ENCODE measurements around the gene ZNF579. TPM values are rescaled to one million over a fixed set of nuclear protein-coding genes. Genes with fewer than 3 reads are reported as not detected.

The ZNF579 gene, protein sequence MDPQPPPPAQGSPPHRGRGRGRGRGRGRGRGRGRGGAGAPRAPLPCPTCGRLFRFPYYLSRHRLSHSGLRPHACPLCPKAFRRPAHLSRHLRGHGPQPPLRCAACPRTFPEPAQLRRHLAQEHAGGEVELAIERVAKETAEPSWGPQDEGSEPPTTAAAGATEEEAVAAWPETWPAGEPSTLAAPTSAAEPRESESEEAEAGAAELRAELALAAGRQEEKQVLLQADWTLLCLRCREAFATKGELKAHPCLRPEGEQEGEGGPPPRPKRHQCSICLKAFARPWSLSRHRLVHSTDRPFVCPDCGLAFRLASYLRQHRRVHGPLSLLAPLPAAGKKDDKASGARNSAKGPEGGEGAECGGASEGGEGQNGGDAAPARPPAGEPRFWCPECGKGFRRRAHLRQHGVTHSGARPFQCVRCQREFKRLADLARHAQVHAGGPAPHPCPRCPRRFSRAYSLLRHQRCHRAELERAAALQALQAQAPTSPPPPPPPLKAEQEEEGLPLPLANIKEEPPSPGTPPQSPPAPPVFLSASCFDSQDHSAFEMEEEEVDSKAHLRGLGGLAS
- 7.2 and 7.6 TPM in 2 replicates for total RNA-seq

DNA sequence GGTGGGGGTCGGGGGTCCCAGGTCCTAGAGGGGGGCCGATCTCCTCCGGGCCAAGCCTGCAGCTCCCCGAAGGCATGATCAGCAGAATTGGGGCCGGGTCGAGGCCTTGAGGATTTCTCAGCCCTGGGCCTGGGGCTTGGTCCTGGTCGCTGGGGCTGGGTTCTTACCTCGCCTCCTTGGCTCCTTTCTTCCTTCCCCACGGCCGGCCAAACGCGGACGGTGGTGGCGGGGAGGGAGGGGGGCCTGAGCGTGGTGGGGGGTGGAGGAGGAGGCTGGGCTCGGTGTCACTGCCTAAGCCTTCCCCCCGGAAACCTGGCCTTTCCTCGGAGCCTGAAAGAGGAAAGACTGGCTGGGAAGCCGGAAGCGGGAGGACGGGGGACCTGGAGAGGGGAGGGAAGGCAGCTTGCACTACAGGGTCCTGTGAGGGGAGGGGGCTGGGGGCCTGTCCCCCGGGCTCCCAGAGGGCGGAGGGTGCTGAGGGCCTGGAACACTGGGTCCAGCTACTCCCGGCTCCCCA is at the start of gene ZNF579:
ZNF579 (minus strand) TSS at position 221 of the 517 bp plus-strand sequence. CDS start 1,209 bp downstream, outside the sequence.

DNA sequence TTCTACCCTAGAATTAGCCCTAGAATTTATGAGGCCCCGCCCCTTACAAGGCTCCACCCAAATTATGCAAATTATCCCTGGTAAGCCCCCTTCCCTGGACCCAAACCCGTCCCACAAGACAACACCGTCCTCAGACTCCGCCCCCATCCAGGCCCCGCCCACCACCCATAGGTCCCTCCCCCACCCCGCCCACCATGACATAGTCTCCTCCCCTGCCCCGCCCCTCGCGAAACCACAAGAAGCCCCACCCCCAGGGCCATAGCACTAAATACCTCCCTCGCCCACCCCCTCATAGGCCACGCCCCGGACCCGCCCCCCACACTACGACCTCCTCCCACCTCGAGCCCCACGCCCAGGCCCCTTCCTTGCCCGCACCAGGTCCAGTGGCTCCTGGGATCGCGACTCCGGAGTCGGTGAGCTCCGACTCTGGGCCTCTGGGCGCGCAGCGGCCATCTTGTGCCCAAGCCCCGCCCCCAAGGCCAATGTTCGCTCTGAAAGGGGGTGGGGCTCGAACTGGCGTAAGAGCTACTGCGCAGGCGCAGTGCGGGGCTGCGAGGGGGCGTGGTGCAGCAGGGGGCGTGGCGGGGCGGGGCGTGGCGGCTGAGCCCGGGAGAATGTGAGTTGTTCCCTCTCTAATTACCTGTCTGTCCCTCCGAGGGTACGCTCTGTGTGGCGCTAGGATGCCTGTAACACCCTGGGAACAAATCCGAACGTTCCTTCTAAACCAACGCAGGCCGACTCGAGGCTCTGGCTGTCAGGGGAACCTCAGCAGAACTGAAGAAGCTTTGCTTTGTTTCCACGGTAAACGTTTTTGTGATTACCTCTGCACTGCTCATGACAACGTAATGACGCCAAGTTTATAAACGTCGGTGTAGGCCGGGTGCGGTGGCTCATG is 43.7 kb upstream of the ZNF579 start, which contains the start of gene ZNF784:
ZNF784 (minus strand) TSS at position 458 of the 895 bp plus-strand sequence; CDS start at position 453, 5 bp downstream.

DNA sequence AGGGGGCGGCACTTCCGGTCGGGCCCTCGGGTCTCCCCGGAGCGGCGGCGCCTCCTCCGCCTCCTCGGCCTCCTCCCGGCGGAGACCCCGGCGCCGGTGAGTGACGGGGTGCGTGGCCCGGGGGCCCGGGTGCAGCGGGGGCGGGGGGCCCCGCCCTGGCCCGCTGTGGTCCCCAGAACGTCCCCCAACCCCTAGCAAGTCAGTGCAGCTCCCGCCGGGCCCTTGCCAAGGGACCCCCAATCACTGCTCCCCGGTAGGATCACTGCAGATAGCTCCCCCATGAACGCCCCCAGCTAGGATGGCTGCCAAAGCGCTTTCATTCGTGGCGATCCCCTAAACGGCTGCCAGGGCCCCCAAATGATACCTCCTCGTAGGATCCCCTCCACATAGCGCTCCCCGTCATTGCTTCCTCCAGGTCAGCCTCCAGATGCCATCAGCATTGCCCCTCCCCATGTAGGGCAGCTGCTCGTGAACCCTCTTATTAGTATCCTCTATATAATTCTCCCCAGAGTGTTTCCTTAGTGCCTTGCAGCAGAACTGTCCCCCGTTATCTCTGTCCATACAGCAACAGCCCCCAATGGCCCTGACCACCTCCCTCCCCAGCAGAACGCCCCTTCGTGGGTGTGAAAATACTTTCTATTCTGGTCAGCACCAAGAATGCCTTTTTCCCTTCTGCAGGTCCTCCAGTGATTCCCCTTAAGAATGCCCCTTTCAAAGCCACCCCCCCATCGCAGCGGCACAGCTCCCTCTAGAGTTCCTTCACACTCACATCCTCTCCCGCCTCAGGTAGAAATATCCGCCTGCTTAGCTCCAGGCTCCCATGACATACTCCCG is 25.2 kb upstream of the ZNF579 start, which contains the start of gene ZNF865:
ZNF865 (plus strand) TSS at position 11 of the 834 bp plus-strand sequence. CDS start 7,972 bp downstream, outside the sequence.

DNA sequence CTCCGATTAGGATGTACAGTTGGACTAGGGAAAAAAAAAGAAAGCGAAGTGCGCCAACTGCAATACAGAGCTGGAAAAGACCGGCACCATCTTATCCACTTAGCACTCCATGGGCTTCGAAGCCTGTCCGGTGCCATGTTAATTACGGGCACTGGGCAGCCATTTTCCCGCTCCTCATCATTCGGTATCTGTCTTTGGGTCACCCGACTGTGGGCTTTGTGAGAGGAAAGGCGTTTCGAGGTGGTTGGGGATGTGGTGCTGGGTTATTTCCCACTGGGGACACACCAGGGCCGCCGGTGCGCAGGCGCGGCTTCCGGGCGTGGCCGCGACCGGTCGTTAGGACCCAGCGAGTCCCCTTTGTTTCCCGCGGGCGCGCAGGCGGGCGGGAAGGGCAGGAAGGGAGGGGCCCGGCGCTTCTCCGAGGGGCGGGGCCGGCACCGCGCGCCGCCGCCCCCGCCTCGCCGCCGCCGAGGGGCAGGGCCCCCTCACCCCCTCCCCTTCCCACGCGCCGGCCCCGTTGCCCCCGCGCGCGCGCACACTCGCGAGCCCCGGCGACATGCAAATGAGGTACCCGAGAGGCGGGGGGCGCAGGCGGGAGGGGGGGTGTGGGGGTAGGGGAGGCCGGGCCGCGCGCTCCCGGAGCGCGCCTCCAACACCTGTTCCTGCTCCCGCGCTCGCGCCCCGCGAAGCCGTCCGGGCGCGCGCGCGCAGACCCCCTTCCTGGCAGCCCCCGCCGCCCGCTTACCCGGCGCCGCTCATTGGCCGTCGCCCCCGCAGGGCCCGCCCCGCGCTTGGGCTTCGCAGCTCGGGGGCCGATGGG is 19.4 kb upstream of the ZNF579 start, which contains the start of gene ZNF524:
ZNF524 (plus strand) TSS at position 447 of the 820 bp plus-strand sequence. CDS start 1,825 bp downstream, outside the sequence.

DNA sequence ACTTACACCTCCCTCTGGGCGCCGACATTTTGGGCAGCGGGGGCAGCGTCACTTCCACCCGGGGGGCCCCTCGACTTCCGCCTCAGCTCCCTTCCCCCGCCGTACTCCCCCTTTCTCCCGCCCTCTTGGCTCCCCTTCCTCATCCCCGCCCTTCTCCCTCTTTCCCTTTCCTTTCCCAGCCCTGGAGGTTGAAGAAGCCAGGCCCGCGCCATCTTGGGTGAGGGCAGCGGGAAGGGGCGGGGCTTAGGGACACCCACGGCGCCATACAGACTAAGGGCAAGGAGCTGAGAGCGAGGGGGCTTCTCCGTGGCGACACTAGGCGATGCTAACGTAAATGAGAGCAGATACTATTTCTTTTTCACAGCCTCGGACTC is 18.8 kb upstream of the ZNF579 start, which contains the start of gene FIZ1:
FIZ1 (minus strand) TSS at position 50 of the 374 bp plus-strand sequence. CDS start 1,652 bp downstream, outside the sequence.

DNA sequence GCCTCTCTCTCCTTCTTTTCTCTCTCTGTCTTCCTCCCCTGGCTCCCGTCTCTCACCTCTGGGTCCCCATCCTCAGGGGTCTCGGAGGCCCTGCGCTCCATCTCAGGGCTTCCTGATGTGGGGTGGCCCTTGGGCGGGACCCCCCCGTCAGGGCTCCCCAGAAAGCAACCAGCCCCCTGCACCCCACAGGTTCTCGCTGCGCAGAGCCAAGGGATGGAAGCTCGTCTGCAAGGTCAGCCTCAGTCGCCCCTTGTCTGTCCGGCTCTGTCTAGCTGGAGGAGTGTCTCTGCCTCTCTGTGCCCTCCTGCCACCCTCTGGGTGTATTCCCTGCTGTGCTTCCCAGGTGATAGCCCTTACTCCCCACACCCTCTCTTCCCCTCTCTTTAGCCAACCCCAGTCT is 35.2 kb downstream of the ZNF579 start, which contains the start of gene SBK3:
SBK3 (minus strand) TSS at position 101 of the 400 bp plus-strand sequence; CDS start at position 101, 0 bp downstream.

DNA sequence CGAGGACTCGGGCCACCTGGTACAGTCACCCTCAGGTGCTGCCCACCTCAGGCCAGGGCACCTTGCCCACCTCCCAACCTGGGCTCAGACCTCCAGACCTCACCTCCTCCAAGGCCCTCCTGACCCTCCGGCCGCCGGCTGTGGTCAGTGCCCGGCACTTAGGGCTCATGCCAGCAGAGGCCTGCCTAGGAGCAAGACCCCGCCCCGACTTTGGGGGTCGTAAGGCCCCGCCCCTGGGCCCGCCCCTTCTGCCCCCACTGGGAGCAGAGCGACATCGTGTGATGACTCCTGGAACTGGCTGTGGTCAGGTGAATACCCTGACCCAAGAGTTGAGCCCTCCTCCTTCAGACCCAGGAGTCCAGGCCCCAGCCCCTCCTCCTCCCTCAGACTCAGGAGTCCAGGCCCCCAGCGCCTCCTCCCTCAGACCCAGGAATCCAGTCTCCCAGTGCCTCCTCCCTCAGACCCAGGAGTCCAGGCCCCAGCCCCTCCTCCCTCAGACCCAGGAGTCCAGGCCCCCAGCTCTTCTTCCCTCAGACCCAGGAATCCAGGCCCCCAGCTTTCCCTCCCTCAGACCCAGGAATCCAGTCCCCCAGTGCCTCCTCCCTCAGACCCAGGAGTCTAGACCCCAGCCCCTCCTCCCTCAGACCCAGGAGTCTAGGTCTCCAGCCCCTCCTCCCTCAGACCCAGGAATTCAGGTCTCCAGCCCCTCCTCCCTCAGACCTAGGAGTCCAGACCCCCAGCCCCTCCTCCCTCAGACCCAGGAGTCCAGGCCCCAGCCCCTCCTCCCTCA is 43.5 kb downstream of the ZNF579 start, which contains the start of gene SBK2:
SBK2 (minus strand) TSS at position 183 of the 790 bp plus-strand sequence. CDS start 839 bp downstream, outside the sequence.

Other genes with a start within 250 kb of the ZNF579 start
- 14.7 and 18.8 TPM in 2 replicates for gene KMT5C, start 241.0 kb downstream of the ZNF579 start, total RNA-seq
- 0.35 TPM in 1 of 2 replicates, not detected in the other for gene COX6B2, start 226.1 kb downstream of the ZNF579 start, total RNA-seq
- not detected in 2 replicates for gene GARIN5B, start 217.6 kb downstream of the ZNF579 start, total RNA-seq
- 5.5 and 6.1 TPM in 2 replicates for gene IL11, start 210.4 kb downstream of the ZNF579 start, total RNA-seq
- gene TMEM190, start 204.0 kb downstream of the ZNF579 start, total RNA-seq, result not detected in 2 replicates
- gene TMEM238, start 196.6 kb downstream of the ZNF579 start, total RNA-seq, result 11.8 and 33.3 TPM in 2 replicates
- 279 and 544 TPM in 2 replicates for gene RPL28, start 194.9 kb downstream of the ZNF579 start, total RNA-seq
- gene UBE2S, start 173.1 kb downstream of the ZNF579 start, total RNA-seq, result 144 and 190 TPM in 2 replicates
- not detected in 2 replicates for gene SHISA7, start 137.5 kb downstream of the ZNF579 start, total RNA-seq
- 70.7 and 87.7 TPM in 2 replicates for gene ISOC2, start 119.2 kb downstream of the ZNF579 start, total RNA-seq
- gene C19orf85, start 116.1 kb downstream of the ZNF579 start, total RNA-seq, result not detected in 2 replicates
- 3.7 and 10.4 TPM in 2 replicates for gene ZNF628, start 104.2 kb downstream of the ZNF579 start, total RNA-seq
- gene NAT14, start 95.7 kb downstream of the ZNF579 start, total RNA-seq, result 16.7 and 39.8 TPM in 2 replicates
- 0.09 TPM in 1 of 2 replicates, not detected in the other for gene SSC5D, start 92.4 kb downstream of the ZNF579 start, total RNA-seq
- not detected in 2 replicates for gene SBK2, start 43.7 kb downstream of the ZNF579 start, total RNA-seq
- not detected in 2 replicates for gene SBK3, start 35.3 kb downstream of the ZNF579 start, total RNA-seq
- gene FIZ1, start 18.7 kb upstream of the ZNF579 start, total RNA-seq, result 3.1 and 3.7 TPM in 2 replicates
- gene ZNF524, start 19.4 kb upstream of the ZNF579 start, total RNA-seq, result 27.2 and 31.9 TPM in 2 replicates
- gene ZNF865, start 24.8 kb upstream of the ZNF579 start, total RNA-seq, result 4.4 and 5.8 TPM in 2 replicates
- gene ZNF784, start 43.7 kb upstream of the ZNF579 start, total RNA-seq, result 4.1 and 6.1 TPM in 2 replicates
- gene ZNF580, start 60.2 kb upstream of the ZNF579 start, total RNA-seq, result 10.5 and 29.2 TPM in 2 replicates
- gene ZNF581, start 62.8 kb upstream of the ZNF579 start, total RNA-seq, result 30.8 and 37.0 TPM in 2 replicates
- 14.0 and 18.0 TPM in 2 replicates for gene CCDC106, start 67.4 kb upstream of the ZNF579 start, total RNA-seq
- gene U2AF2, start 74.2 kb upstream of the ZNF579 start, total RNA-seq, result 174 and 255 TPM in 2 replicates
- 137 and 177 TPM in 2 replicates for gene EPN1, start 94.4 kb upstream of the ZNF579 start, total RNA-seq
- gene NLRP9, start 157.6 kb upstream of the ZNF579 start, total RNA-seq, result not detected in 2 replicates
- gene RFPL4A, start 178.2 kb upstream of the ZNF579 start, total RNA-seq, result not detected in 2 replicates
- gene RFPL4AL1, start 188.3 kb upstream of the ZNF579 start, total RNA-seq, result not detected in 2 replicates

Measured in airway epithelial cell (primary cell).